H9 (cell line): Measurements from ENCODE around the gene RHBDD1. TPM values are rescaled to one million over a fixed set of nuclear protein-coding genes. Genes with fewer than 3 reads are reported as not detected.

ENCODE experiments used
- DNase-seq: peaks from one replicate; pipeline ENCODE4 v3.0.0-alpha.2; 2017
- H2AFZ ChIP-seq: one replicate; pipeline ENCODE4 v1.6.1; 2013; ENCODE audit warnings: mild to moderate bottlenecking, low read length, control low read depth, moderate library complexity
- H2AK5ac ChIP-seq: 2 replicates; pipeline ENCODE4 v1.6.1; 2013; ENCODE audit warnings: low read length, control low read depth, mixed read lengths; ENCODE audit not compliant: insufficient read length
- H2BK120ac ChIP-seq: one replicate; pipeline ENCODE4 v1.6.1; 2013; ENCODE audit warnings: low read depth, mild to moderate bottlenecking, low read length, control low read depth, inconsistent platforms; ENCODE audit not compliant: poor library complexity, severe bottlenecking
- H2BK12ac ChIP-seq: 2 replicates; pipeline ENCODE4 v1.6.1; 2013; ENCODE audit warnings: low read length, control low read depth, mixed read lengths, low read depth; ENCODE audit not compliant: insufficient read length
- H2BK15ac ChIP-seq: 2 replicates; pipeline ENCODE4 v1.6.1; 2013; ENCODE audit warnings: low read depth, low read length, control low read depth
- H2BK20ac ChIP-seq: one replicate; pipeline ENCODE4 v1.6.1; 2013; ENCODE audit warnings: low read depth, mild to moderate bottlenecking, low read length, control low read depth, inconsistent platforms; ENCODE audit not compliant: poor library complexity, severe bottlenecking
- H2BK5ac ChIP-seq: 2 replicates; pipeline ENCODE4 v1.6.1; 2013; ENCODE audit warnings: low read length, control low read depth, mixed read lengths; ENCODE audit not compliant: insufficient read length
- H3K14ac ChIP-seq: 2 replicates; pipeline ENCODE4 v1.6.1; 2013; ENCODE audit warnings: low read length, control low read depth; ENCODE audit not compliant: insufficient read depth
- H3K18ac ChIP-seq: 2 replicates; pipeline ENCODE4 v1.6.1; 2013; ENCODE audit warnings: low read depth, mild to moderate bottlenecking, mixed read lengths, low read length, control low read depth; ENCODE audit not compliant: insufficient read length
- H3K23ac ChIP-seq: 2 replicates; pipeline ENCODE4 v1.6.1; 2013; ENCODE audit warnings: low read length, control low read depth, mixed read lengths, low read depth; ENCODE audit not compliant: insufficient read length
- H3K23me2 ChIP-seq: 2 replicates; pipeline ENCODE4 v1.6.1; 2013; ENCODE audit warnings: low read depth, mild to moderate bottlenecking, mixed read lengths, low read length, control low read depth; ENCODE audit not compliant: insufficient read length, poor library complexity, severe bottlenecking
- H3K27ac ChIP-seq: 2 replicates; pipeline ENCODE4 v1.5.1; 2013; ENCODE audit warnings: low read length, control low read depth, mixed read lengths, low read depth; ENCODE audit not compliant: insufficient read length
- H3K27me3 ChIP-seq: 2 replicates; pipeline ENCODE4 v1.6.1; 2013; ENCODE audit warnings: low read length, control low read depth, inconsistent platforms; ENCODE audit not compliant: insufficient read depth
- H3K4ac ChIP-seq: 2 replicates; pipeline ENCODE4 v1.6.1; 2013; ENCODE audit warnings: low read depth, mild to moderate bottlenecking, control low read depth, inconsistent platforms, low read length, moderate library complexity
- H3K4me1 ChIP-seq: 2 replicates; pipeline ENCODE4 v1.6.1; 2013; ENCODE audit warnings: low read length, control low read depth, inconsistent platforms; ENCODE audit not compliant: insufficient read depth
- H3K4me2 ChIP-seq: 2 replicates; pipeline ENCODE4 v1.6.1; 2013; ENCODE audit warnings: low read length, control low read depth, mixed read lengths; ENCODE audit not compliant: insufficient read length, insufficient read depth
- H3K56ac ChIP-seq: 2 replicates; pipeline ENCODE4 v1.6.1; 2013; ENCODE audit warnings: low read depth, mild to moderate bottlenecking, mixed read lengths, low read length, control low read depth; ENCODE audit not compliant: insufficient read length
- H3K79me1 ChIP-seq: 2 replicates; pipeline ENCODE4 v1.6.1; 2013; ENCODE audit warnings: low read depth, mild to moderate bottlenecking, moderate library complexity, low read length, control low read depth, inconsistent platforms; ENCODE audit not compliant: insufficient read depth, poor library complexity, severe bottlenecking
- H3K79me2 ChIP-seq: 2 replicates; pipeline ENCODE4 v1.6.1; 2013; ENCODE audit warnings: low read length, control low read depth, inconsistent platforms; ENCODE audit not compliant: insufficient read depth
- H3K9ac ChIP-seq: 2 replicates; pipeline ENCODE4 v1.6.1; 2013; ENCODE audit warnings: low read length, control low read depth, mixed read lengths; ENCODE audit not compliant: insufficient read length; ENCODE audit errors: extremely low read depth
- H3K9me3 ChIP-seq: one replicate; pipeline ENCODE4 v1.6.1; 2013; ENCODE audit warnings: low read depth, low read length, inconsistent platforms; ENCODE audit not compliant: control insufficient read depth
- H3T11ph ChIP-seq: one replicate; pipeline ENCODE4 v1.6.1; 2013; ENCODE audit warnings: mild to moderate bottlenecking, low read length, control low read depth, inconsistent platforms
- H4K20me1 ChIP-seq: one replicate; pipeline ENCODE4 v1.6.1; 2013; ENCODE audit not compliant: control insufficient read depth, insufficient read length, insufficient read depth
- H4K5ac ChIP-seq: 2 replicates; pipeline ENCODE4 v1.6.1; 2013; ENCODE audit warnings: low read depth, mild to moderate bottlenecking, mixed read lengths, low read length, control low read depth; ENCODE audit not compliant: insufficient read length
- H4K8ac ChIP-seq: replicated peaks from 2 replicates; pipeline ENCODE4 v1.6.1; 2013; ENCODE audit warnings: low read length, control low read depth, mixed read lengths, low read depth; ENCODE audit not compliant: insufficient read length
- H4K91ac ChIP-seq: 2 replicates; pipeline ENCODE4 v1.6.1; 2013; ENCODE audit warnings: low read depth, mild to moderate bottlenecking, moderate library complexity, mixed read lengths, low read length, control low read depth; ENCODE audit not compliant: insufficient read length
- H3K27ac Mint-ChIP-seq, 3 experiments: 2 replicates in 2 of 3; 3 replicates in 1 of 3; pipeline ENCODE4 v1.8.0; 2020 to 2021; ENCODE audit warnings: mixed read lengths in 3 of 3, mild to moderate bottlenecking in 1 of 3, moderate library complexity in 1 of 3
- H3K27me3 Mint-ChIP-seq: 2 replicates; pipeline ENCODE4 v1.8.0; 2021; ENCODE audit warnings: low read depth, mild to moderate bottlenecking, moderate library complexity, mixed read lengths
- H3K36me3 Mint-ChIP-seq, 3 experiments: 2 replicates in 2 of 3; 3 replicates in 1 of 3; pipeline ENCODE4 v1.8.0; 2020 to 2021; ENCODE audit warnings: low read depth in 3 of 3, mixed read lengths in 3 of 3; ENCODE audit not compliant: insufficient read depth in 1 of 3
- H3K4me1 Mint-ChIP-seq, 2 experiments: 2 replicates each; pipeline ENCODE4 v1.8.0; 2020; ENCODE audit warnings: mixed read lengths in 2 of 2
- H3K4me3 Mint-ChIP-seq, 2 experiments: 2 replicates in 1 of 2; 3 replicates in 1 of 2; pipeline ENCODE4 v1.8.0; 2020 to 2021; ENCODE audit warnings: mild to moderate bottlenecking in 2 of 2, mixed read lengths in 2 of 2, moderate library complexity in 1 of 2
- H3K9me3 Mint-ChIP-seq, 2 experiments: 2 replicates in 1 of 2; 3 replicates in 1 of 2; pipeline ENCODE4 v1.8.0; 2020; ENCODE audit warnings: mild to moderate bottlenecking in 2 of 2, mixed read lengths in 2 of 2, moderate library complexity in 1 of 2
- whole genome bisulfite sequencing: extraction: QIAGEN DNeasy Blood & Tissue Kit; methylation state at CpG from one replicate; pipeline ENCODE4 v1.1.7; 2013; ENCODE audit warnings: missing lambda C conversion rate, low lambda C conversion rate, mixed read lengths; ENCODE audit not compliant: insufficient read length; ENCODE audit errors: extremely low coverage; 5-methylcytosine and 5-hydroxymethylcytosine counted together
- total RNA-seq: library from RNA; stranded (reverse); gene quantifications from 2 replicates; pipeline ENCODE4 v1.2.1, GENCODE V29; 2021
- TF ChIP-seq, protein P1 (sequence below): fragments of 200-600 bp; sonication (generic); conservative IDR thresholded peaks from 3 replicates; pipeline ENCODE4 v1.8.0; 2021; ENCODE audit warnings: antibody characterized with exemption, mild to moderate bottlenecking

The RHBDD1 gene
- total RNA-seq, 1 experiment from 2014 or later, result 24.9 TPM

DNA sequence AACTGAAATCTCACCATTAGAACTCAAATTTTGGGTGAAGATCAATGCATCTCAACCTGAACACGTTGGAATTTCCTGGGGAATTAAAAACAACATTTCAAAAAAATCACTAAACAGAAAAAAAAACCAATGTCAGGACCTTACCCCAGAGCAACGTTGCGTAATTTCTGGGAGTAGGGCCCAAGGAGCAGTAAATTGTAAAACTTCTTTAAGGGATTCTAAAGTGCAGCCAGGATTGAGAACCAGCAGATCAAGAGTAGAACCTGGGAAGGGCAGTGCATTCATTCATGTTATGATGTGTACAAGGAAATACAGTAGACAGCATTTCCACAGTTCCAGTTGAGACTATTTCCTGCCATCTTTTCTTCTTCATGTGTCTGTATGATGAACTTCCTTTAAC is 56.9 kb downstream of the RHBDD1 start:
- no peaks in the 10 kb centered on the region for H3K79me2 ChIP-seq
- H3K79me1 ChIP-seq, result no peaks in the 10 kb centered on the region
- H3K4me2 ChIP-seq, result no peak overlapping the region
- no peak overlapping the region for H2BK15ac ChIP-seq
- Mint-ChIP-seq H3K27me3 (no peaks in the 10 kb centered on the region; the same call in 1 of the 2 replicates), H3K4me3 (no peak overlapping the region), H3K4me1 (no peaks in the 10 kb centered on the region), H3K9me3 (no peaks in the 10 kb centered on the region), H3K36me3 (peaks cover 2 to 10% (median 6%) of the 10 kb centered on the region in 3 experiments; a peak in 3 of 7 replicates), H3K27ac (0 out of 7 replicates have a peak overlapping the region, but pooled peaks of 1 of the 3 experiments have one; percentile 10)
- no peak overlapping the region for H2BK5ac ChIP-seq
- no peak overlapping the region for H4K91ac ChIP-seq
- H3K9me3 ChIP-seq, result no peaks in the 10 kb centered on the region
- TF ChIP-seq, protein P1, sequence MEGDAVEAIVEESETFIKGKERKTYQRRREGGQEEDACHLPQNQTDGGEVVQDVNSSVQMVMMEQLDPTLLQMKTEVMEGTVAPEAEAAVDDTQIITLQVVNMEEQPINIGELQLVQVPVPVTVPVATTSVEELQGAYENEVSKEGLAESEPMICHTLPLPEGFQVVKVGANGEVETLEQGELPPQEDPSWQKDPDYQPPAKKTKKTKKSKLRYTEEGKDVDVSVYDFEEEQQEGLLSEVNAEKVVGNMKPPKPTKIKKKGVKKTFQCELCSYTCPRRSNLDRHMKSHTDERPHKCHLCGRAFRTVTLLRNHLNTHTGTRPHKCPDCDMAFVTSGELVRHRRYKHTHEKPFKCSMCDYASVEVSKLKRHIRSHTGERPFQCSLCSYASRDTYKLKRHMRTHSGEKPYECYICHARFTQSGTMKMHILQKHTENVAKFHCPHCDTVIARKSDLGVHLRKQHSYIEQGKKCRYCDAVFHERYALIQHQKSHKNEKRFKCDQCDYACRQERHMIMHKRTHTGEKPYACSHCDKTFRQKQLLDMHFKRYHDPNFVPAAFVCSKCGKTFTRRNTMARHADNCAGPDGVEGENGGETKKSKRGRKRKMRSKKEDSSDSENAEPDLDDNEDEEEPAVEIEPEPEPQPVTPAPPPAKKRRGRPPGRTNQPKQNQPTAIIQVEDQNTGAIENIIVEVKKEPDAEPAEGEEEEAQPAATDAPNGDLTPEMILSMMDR, result no peak
- WGBS, result no CpG with 5 or more reads among the region's 3 CpGs
- H2BK120ac ChIP-seq, result no peak overlapping the region
- H2AFZ ChIP-seq, result no peak overlapping the region
- H3K18ac ChIP-seq, result no peak overlapping the region
- no peak overlapping the region for H2BK20ac ChIP-seq
- no peak overlapping the region for H4K5ac ChIP-seq
- DNase-seq, result no peak
- H3K27ac ChIP-seq, result no peak overlapping the region
- H2AK5ac ChIP-seq, result no peak overlapping the region
- no peak overlapping the region for H3K23ac ChIP-seq
- no peak overlapping the region for H4K8ac ChIP-seq
- no peaks in the 10 kb centered on the region for H3K23me2 ChIP-seq
- no peak overlapping the region for H3K56ac ChIP-seq
- no peak overlapping the region for H2BK12ac ChIP-seq
- H3K14ac ChIP-seq, result no peak overlapping the region
- H3K4ac ChIP-seq, result no peak overlapping the region
- H3K9ac ChIP-seq, result no peak overlapping the region
- no peaks in the 10 kb centered on the region for H3K27me3 ChIP-seq
- H3T11ph ChIP-seq, result no peak overlapping the region
- no peaks in the 10 kb centered on the region for H3K4me1 ChIP-seq
- no peaks in the 10 kb centered on the region for H4K20me1 ChIP-seq
